GM23338 (cell line): ENCODE measurements around the gene ATAD1. TPM values are rescaled to one million over a fixed set of nuclear protein-coding genes. Genes with fewer than 3 reads are reported as not detected.

ENCODE experiments used
- ATAC-seq: fragments of 200-7000 bp; cut with Tn5 transposase; 3 replicates; pipeline ENCODE4 v1.9.1; 2020
- DNase-seq: peaks from one replicate; pipeline ENCODE4 v3.0.0-alpha.2; 2015; ENCODE audit warnings: low spot score
- H2AFZ ChIP-seq: fragments of 200-600 bp; sonication (generic); 2 replicates; pipeline ENCODE4 v1.8.0; 2016; ENCODE audit warnings: antibody characterized with exemption, mild to moderate bottlenecking, moderate library complexity
- H3F3A ChIP-seq: fragments of 200-600 bp; sonication (generic); replicated peaks from 2 replicates; pipeline ENCODE4 v1.8.0; 2017; ENCODE audit warnings: antibody characterized with exemption, mixed run types, low read depth
- H3K27ac ChIP-seq: fragments of 200-600 bp; sonication (generic); 2 replicates; pipeline ENCODE4 v1.6.1; 2016; ENCODE audit warnings: low read depth
- H3K27me3 ChIP-seq: fragments of 200-600 bp; sonication (generic); 2 replicates; pipeline ENCODE4 v1.8.0; 2016; ENCODE audit warnings: mild to moderate bottlenecking, mixed run types, moderate library complexity; ENCODE audit not compliant: insufficient read depth
- H3K36me3 ChIP-seq: fragments of 200-600 bp; sonication (generic); 2 replicates; pipeline ENCODE4 v1.8.0; 2016; ENCODE audit warnings: mild to moderate bottlenecking; ENCODE audit not compliant: insufficient read depth
- H3K4me1 ChIP-seq: fragments of 200-600 bp; sonication (generic); 2 replicates; pipeline ENCODE4 v1.8.0; 2016; ENCODE audit warnings: mild to moderate bottlenecking, moderate library complexity; ENCODE audit not compliant: insufficient read depth
- H3K4me2 ChIP-seq: fragments of 200-600 bp; sonication (generic); 2 replicates; pipeline ENCODE4 v1.7.1; 2017; ENCODE audit warnings: mixed run types
- H3K4me3 ChIP-seq: fragments of 200-600 bp; sonication (generic); 2 replicates; pipeline ENCODE4 v1.6.1; 2016; ENCODE audit warnings: mixed run types
- H3K79me2 ChIP-seq: fragments of 200-600 bp; sonication (generic); replicated peaks from 2 replicates; pipeline ENCODE4 v1.8.0; 2017; ENCODE audit warnings: mild to moderate bottlenecking; ENCODE audit not compliant: insufficient read depth
- H3K9me2 ChIP-seq: fragments of 200-600 bp; sonication (generic); 2 replicates; pipeline ENCODE4 v1.8.0; 2017; ENCODE audit not compliant: insufficient read depth
- H4K20me1 ChIP-seq: fragments of 200-600 bp; sonication (generic); replicated peaks from 2 replicates; pipeline ENCODE4 v1.8.0; 2017; ENCODE audit warnings: mild to moderate bottlenecking; ENCODE audit not compliant: insufficient read depth
- H3K27ac Mint-ChIP-seq: 2 replicates; pipeline ENCODE4 v1.8.0; 2020; ENCODE audit warnings: inconsistent platforms, mild to moderate bottlenecking, moderate library complexity, mixed read lengths
- H3K27me3 Mint-ChIP-seq: 3 replicates; pipeline ENCODE4 v1.8.0; 2022; ENCODE audit warnings: low read depth, mild to moderate bottlenecking, moderate library complexity, mixed read lengths, inconsistent platforms; ENCODE audit not compliant: insufficient read depth, poor library complexity
- H3K36me3 Mint-ChIP-seq: 3 replicates; pipeline ENCODE4 v1.8.0; 2021; ENCODE audit warnings: low read depth, mild to moderate bottlenecking, inconsistent platforms, moderate library complexity, mixed read lengths
- H3K4me1 Mint-ChIP-seq: 3 replicates; pipeline ENCODE4 v1.8.0; 2020; ENCODE audit warnings: mild to moderate bottlenecking, inconsistent platforms, mixed read lengths
- H3K4me3 Mint-ChIP-seq: 3 replicates; pipeline ENCODE4 v1.8.0; 2021; ENCODE audit warnings: moderate library complexity, mild to moderate bottlenecking, inconsistent platforms, mixed read lengths
- H3K9me3 Mint-ChIP-seq: 3 replicates; pipeline ENCODE4 v1.8.0; 2020; ENCODE audit warnings: moderate library complexity, mild to moderate bottlenecking, inconsistent platforms, mixed read lengths
- CREB1 ChIP-seq: fragments of 250-450 bp; sonication (Bioruptor Pico); IDR thresholded peaks from 2 replicates; pipeline ENCODE4 v1.5.0; 2020; ENCODE audit warnings: low read depth, mild to moderate bottlenecking, moderate library complexity
- EZH2 ChIP-seq: fragments of 200-600 bp; sonication (generic); IDR thresholded peaks from one replicate; pipeline ENCODE4 v1.8.0; 2017; ENCODE audit warnings: antibody characterized with exemption, mild to moderate bottlenecking, low read depth; ENCODE audit not compliant: unreplicated experiment
- EZH2phosphoT487 ChIP-seq: fragments of 200-600 bp; sonication (generic); IDR thresholded peaks from one replicate; pipeline ENCODE4 v1.8.1; 2018; ENCODE audit warnings: antibody characterized with exemption; ENCODE audit not compliant: unreplicated experiment
- JUNB ChIP-seq: IDR thresholded peaks from one replicate; pipeline ENCODE4 v1.6.1; 2016; ENCODE audit warnings: antibody characterized with exemption; ENCODE audit not compliant: unreplicated experiment
- NANOG ChIP-seq: IDR thresholded peaks from 2 replicates; pipeline ENCODE4 v1.6.1; 2016; ENCODE audit warnings: antibody characterized with exemption, borderline replicate concordance
- POLR2AphosphoS5 ChIP-seq: IDR thresholded peaks from 2 replicates; pipeline ENCODE4 v1.6.1; 2016; ENCODE audit warnings: antibody characterized with exemption, low read depth
- STAT1 ChIP-seq: IDR thresholded peaks from one replicate; pipeline ENCODE4 v1.6.1; 2016; ENCODE audit warnings: antibody characterized with exemption; ENCODE audit not compliant: unreplicated experiment
- ZNF114 ChIP-seq: fragments of 250-450 bp; sonication (Bioruptor Pico); IDR thresholded peaks from 2 replicates; pipeline ENCODE4 v1.5.0; 2020; ENCODE audit warnings: mild to moderate bottlenecking, moderate library complexity
- ZNF331 ChIP-seq: fragments of 250-450 bp; sonication (Bioruptor Pico); IDR thresholded peaks from 2 replicates; pipeline ENCODE4 v1.5.0; 2020; ENCODE audit warnings: low read depth, mild to moderate bottlenecking, moderate library complexity
- polyA plus RNA-seq: library from polyadenylated mRNA; unstranded; fragments of >200 nt; fragmentation: Nextera tagmentation; extraction: Ambion mirVana; gene quantifications from 2 replicates; pipeline ENCODE4 v1.2.1, GENCODE V29; 2016
- total RNA-seq: library from RNA; depleted of rRNA; stranded (reverse); fragments of >200 nt; shearing (Covaris generic); gene quantifications from 2 replicates; pipeline ENCODE4 v1.2.3, GENCODE V29; 2014
- TF ChIP-seq, protein P1 (sequence below): fragments of 250-450 bp; sonication (Bioruptor Pico); IDR thresholded peaks from 2 replicates; pipeline ENCODE4 v1.5.0; 2020; ENCODE audit warnings: mild to moderate bottlenecking, moderate library complexity
- TF ChIP-seq, protein P2 (sequence below): IDR thresholded peaks from one replicate; pipeline ENCODE4 v1.6.1; 2018; ENCODE audit warnings: antibody characterized with exemption; ENCODE audit not compliant: unreplicated experiment
- TF ChIP-seq, protein P3 (sequence below), 2 experiments: fragments of 200-600 bp in 1 of 2; sonication (generic) in 1 of 2; conservative IDR thresholded peaks; 2 replicates each; pipeline versions ENCODE4 v1.5.1 to v1.6.1; 2016 to 2017; ENCODE audit warnings: antibody characterized with exemption in 2 of 2, low read depth in 2 of 2, mild to moderate bottlenecking in 2 of 2, moderate library complexity in 1 of 2
- TF ChIP-seq, protein P4 (sequence below): IDR thresholded peaks from 2 replicates; pipeline ENCODE4 v1.6.1; 2016; ENCODE audit warnings: antibody characterized with exemption

ATAD1 gene
- total and polyA plus RNA-seq, 2 experiments from 2014 or later: 30.3 to 49.6 TPM

DNA sequence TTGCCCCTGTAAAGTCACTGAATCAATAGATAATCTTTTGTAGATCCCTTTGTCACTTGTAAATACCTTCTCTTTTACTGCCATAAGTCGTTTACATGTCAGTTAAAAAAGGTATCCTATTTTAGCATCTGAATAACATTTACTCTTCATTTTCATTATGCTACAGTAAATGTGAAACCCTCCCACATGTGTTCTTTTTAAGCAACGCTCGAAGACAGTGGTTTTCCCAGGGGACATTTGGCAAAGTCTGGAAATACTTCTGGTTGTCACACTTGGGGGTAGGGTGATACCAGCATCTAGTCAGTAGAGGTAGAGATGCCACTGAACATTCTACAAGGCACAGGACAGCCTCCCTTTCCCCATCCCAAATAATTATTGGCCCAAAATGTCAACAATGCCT, 23.7 kb downstream of the ATAD1 start:
- peaks cover 3% of the 10 kb centered on the region for H3K27me3 Mint-ChIP-seq
- Histone ChIP-seq H3K79me2 (peaks cover 38% of the 10 kb centered on the region), H3K4me2 (0 out of 2 replicates have a peak overlapping the region, but pooled peaks have one; percentile 11), H3K27ac (no peak overlapping the region), H4K20me1 (no peaks in the 10 kb centered on the region; the same call in 1 of the 2 replicates), H3K27me3 (no peaks in the 10 kb centered on the region), H3K36me3 (no peaks in the 10 kb centered on the region), H3K4me1 (peaks cover 9% of the 10 kb centered on the region; the same call in 1 of the 2 replicates), H3K4me3 (no peak overlapping the region), H2AFZ (no peak overlapping the region), H3K9me2 (no peaks in the 10 kb centered on the region), H3F3A (no peaks in the 10 kb centered on the region)
- H3K36me3 Mint-ChIP-seq: peaks cover 42% of the 10 kb centered on the region
- no peak overlapping the region for H3K4me3 Mint-ChIP-seq
- peaks cover 10% of the 10 kb centered on the region for H3K9me3 Mint-ChIP-seq
- TF ChIP-seq NANOG: no peak
- TF ChIP-seq JUNB: no peak
- no peak for TF ChIP-seq ZNF114 (CRISPR knock-in tag)
- TF ChIP-seq, protein P1, sequence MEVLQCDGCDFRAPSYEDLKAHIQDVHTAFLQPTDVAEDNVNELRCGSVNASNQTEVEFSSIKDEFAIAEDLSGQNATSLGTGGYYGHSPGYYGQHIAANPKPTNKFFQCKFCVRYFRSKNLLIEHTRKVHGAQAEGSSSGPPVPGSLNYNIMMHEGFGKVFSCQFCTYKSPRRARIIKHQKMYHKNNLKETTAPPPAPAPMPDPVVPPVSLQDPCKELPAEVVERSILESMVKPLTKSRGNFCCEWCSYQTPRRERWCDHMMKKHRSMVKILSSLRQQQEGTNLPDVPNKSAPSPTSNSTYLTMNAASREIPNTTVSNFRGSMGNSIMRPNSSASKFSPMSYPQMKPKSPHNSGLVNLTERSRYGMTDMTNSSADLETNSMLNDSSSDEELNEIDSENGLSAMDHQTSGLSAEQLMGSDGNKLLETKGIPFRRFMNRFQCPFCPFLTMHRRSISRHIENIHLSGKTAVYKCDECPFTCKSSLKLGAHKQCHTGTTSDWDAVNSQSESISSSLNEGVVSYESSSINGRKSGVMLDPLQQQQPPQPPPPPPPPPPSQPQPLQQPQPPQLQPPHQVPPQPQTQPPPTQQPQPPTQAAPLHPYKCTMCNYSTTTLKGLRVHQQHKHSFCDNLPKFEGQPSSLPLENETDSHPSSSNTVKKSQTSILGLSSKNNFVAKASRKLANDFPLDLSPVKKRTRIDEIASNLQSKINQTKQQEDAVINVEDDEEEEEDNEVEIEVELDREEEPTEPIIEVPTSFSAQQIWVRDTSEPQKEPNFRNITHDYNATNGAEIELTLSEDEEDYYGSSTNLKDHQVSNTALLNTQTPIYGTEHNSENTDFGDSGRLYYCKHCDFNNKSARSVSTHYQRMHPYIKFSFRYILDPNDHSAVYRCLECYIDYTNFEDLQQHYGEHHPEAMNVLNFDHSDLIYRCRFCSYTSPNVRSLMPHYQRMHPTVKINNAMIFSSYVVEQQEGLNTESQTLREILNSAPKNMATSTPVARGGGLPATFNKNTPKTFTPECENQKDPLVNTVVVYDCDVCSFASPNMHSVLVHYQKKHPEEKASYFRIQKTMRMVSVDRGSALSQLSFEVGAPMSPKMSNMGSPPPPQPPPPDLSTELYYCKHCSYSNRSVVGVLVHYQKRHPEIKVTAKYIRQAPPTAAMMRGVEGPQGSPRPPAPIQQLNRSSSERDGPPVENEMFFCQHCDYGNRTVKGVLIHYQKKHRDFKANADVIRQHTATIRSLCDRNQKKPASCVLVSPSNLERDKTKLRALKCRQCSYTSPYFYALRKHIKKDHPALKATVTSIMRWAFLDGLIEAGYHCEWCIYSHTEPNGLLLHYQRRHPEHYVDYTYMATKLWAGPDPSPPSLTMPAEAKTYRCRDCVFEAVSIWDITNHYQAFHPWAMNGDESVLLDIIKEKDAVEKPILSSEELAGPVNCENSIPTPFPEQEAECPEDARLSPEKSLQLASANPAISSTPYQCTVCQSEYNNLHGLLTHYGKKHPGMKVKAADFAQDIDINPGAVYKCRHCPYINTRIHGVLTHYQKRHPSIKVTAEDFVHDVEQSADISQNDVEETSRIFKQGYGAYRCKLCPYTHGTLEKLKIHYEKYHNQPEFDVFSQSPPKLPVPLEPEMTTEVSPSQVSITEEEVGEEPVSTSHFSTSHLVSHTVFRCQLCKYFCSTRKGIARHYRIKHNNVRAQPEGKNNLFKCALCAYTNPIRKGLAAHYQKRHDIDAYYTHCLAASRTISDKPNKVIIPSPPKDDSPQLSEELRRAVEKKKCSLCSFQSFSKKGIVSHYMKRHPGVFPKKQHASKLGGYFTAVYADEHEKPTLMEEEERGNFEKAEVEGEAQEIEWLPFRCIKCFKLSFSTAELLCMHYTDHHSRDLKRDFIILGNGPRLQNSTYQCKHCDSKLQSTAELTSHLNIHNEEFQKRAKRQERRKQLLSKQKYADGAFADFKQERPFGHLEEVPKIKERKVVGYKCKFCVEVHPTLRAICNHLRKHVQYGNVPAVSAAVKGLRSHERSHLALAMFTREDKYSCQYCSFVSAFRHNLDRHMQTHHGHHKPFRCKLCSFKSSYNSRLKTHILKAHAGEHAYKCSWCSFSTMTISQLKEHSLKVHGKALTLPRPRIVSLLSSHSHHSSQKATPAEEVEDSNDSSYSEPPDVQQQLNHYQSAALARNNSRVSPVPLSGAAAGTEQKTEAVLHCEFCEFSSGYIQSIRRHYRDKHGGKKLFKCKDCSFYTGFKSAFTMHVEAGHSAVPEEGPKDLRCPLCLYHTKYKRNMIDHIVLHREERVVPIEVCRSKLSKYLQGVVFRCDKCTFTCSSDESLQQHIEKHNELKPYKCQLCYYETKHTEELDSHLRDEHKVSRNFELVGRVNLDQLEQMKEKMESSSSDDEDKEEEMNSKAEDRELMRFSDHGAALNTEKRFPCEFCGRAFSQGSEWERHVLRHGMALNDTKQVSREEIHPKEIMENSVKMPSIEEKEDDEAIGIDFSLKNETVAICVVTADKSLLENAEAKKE (CRISPR knock-in tag): no peak
- TF ChIP-seq, protein P2, sequence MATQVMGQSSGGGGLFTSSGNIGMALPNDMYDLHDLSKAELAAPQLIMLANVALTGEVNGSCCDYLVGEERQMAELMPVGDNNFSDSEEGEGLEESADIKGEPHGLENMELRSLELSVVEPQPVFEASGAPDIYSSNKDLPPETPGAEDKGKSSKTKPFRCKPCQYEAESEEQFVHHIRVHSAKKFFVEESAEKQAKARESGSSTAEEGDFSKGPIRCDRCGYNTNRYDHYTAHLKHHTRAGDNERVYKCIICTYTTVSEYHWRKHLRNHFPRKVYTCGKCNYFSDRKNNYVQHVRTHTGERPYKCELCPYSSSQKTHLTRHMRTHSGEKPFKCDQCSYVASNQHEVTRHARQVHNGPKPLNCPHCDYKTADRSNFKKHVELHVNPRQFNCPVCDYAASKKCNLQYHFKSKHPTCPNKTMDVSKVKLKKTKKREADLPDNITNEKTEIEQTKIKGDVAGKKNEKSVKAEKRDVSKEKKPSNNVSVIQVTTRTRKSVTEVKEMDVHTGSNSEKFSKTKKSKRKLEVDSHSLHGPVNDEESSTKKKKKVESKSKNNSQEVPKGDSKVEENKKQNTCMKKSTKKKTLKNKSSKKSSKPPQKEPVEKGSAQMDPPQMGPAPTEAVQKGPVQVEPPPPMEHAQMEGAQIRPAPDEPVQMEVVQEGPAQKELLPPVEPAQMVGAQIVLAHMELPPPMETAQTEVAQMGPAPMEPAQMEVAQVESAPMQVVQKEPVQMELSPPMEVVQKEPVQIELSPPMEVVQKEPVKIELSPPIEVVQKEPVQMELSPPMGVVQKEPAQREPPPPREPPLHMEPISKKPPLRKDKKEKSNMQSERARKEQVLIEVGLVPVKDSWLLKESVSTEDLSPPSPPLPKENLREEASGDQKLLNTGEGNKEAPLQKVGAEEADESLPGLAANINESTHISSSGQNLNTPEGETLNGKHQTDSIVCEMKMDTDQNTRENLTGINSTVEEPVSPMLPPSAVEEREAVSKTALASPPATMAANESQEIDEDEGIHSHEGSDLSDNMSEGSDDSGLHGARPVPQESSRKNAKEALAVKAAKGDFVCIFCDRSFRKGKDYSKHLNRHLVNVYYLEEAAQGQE: no peak
- no peak for TF ChIP-seq ZNF331
- TF ChIP-seq POLR2AphosphoS5: no peak
- TF ChIP-seq EZH2: no peak
- no peak for TF ChIP-seq STAT1
- TF ChIP-seq, protein P3, sequence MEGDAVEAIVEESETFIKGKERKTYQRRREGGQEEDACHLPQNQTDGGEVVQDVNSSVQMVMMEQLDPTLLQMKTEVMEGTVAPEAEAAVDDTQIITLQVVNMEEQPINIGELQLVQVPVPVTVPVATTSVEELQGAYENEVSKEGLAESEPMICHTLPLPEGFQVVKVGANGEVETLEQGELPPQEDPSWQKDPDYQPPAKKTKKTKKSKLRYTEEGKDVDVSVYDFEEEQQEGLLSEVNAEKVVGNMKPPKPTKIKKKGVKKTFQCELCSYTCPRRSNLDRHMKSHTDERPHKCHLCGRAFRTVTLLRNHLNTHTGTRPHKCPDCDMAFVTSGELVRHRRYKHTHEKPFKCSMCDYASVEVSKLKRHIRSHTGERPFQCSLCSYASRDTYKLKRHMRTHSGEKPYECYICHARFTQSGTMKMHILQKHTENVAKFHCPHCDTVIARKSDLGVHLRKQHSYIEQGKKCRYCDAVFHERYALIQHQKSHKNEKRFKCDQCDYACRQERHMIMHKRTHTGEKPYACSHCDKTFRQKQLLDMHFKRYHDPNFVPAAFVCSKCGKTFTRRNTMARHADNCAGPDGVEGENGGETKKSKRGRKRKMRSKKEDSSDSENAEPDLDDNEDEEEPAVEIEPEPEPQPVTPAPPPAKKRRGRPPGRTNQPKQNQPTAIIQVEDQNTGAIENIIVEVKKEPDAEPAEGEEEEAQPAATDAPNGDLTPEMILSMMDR (conservative IDR thresholded peaks at IDR 0.05; ENCODE audit: low read depth in 2 of 2): no peak
- TF ChIP-seq, protein P4, sequence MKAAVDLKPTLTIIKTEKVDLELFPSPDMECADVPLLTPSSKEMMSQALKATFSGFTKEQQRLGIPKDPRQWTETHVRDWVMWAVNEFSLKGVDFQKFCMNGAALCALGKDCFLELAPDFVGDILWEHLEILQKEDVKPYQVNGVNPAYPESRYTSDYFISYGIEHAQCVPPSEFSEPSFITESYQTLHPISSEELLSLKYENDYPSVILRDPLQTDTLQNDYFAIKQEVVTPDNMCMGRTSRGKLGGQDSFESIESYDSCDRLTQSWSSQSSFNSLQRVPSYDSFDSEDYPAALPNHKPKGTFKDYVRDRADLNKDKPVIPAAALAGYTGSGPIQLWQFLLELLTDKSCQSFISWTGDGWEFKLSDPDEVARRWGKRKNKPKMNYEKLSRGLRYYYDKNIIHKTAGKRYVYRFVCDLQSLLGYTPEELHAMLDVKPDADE: no peak
- TF ChIP-seq CREB1 (CRISPR knock-in tag): no peak
- TF ChIP-seq EZH2phosphoT487: no peak
- DNase-seq: no peak
- peaks cover 15% of the 10 kb centered on the region for H3K4me1 Mint-ChIP-seq
- no peak overlapping the region for H3K27ac Mint-ChIP-seq
- ATAC-seq: no peak
